Measurements from ENCODE around the gene MRPL54.
A peak's percentile ranks its signal among the peaks of the same experiment; 100 is the strongest.

Gene MRPL54

GRCh38 chr19:3769494-3769893 is 7.0 kb downstream of the MRPL54 start:
- no peak for DNase-seq (ENCODE audit: low read depth)

GRCh38 chr19:3770136-3770999 is 7.9 kb downstream of the MRPL54 start:
- no peak for DNase-seq (ENCODE audit: low read depth)

GRCh38 chr19:3771000-3771905 is 8.8 kb downstream of the MRPL54 start:
- no peak for DNase-seq (ENCODE audit: low read depth)

GRCh38 chr19:3771906-3772455 is 9.5 kb downstream of the MRPL54 start, which contains the start of gene RAX2:
Gene RAX2, minus strand, starts transcription at chr19:3772228. Its CDS starts 486 bp downstream, at chr19:3771742.
- no peak for DNase-seq (ENCODE audit: low read depth)

GRCh38 chr19:3773814-3774515 is 11.5 kb downstream of the MRPL54 start:
- no peak for DNase-seq (ENCODE audit: low read depth)

- DNase-seq (ENCODE audit: low read depth) = no peak
Observed at GRCh38 chr19:3774621-3775373, 12.3 kb downstream of the MRPL54 start.

- no peak for DNase-seq (ENCODE audit: low read depth)
Observed at GRCh38 chr19:3775374-3775711, 12.9 kb downstream of the MRPL54 start.

- no peak for DNase-seq (ENCODE audit: low read depth)
Observed at GRCh38 chr19:3775831-3776230, 13.3 kb downstream of the MRPL54 start.

GRCh38 chr19:3776479-3777040 is 14.1 kb downstream of the MRPL54 start:
- no peak for DNase-seq (ENCODE audit: low read depth)

GRCh38 chr19:3778104-3778867 is 15.8 kb downstream of the MRPL54 start:
- no peak for DNase-seq (ENCODE audit: low read depth)

GRCh38 chr19:3778899-3779723 is 16.6 kb downstream of the MRPL54 start:
- no peak for DNase-seq (ENCODE audit: low read depth)

- no peak for DNase-seq (ENCODE audit: low read depth)
Observed at GRCh38 chr19:3780786-3781304, 18.4 kb downstream of the MRPL54 start.

GRCh38 chr19:3781603-3782002 is 19.1 kb downstream of the MRPL54 start:
- DNase-seq (ENCODE audit: low read depth) = no peak

- no peak for DNase-seq (ENCODE audit: low read depth)
Observed at GRCh38 chr19:3782330-3782729, 19.8 kb downstream of the MRPL54 start.

GRCh38 chr19:3782903-3783302 is 20.4 kb downstream of the MRPL54 start:
- no peak for DNase-seq (ENCODE audit: low read depth)

- no peak for DNase-seq (ENCODE audit: low read depth)
Observed at GRCh38 chr19:3783660-3784584, 21.4 kb downstream of the MRPL54 start.

GRCh38 chr19:3784607-3785450 is 22.3 kb downstream of the MRPL54 start:
- peak; percentile 35 for DNase-seq (ENCODE audit: low read depth)

Data from ELR (cell line).